Measurements from ENCODE around the gene TEDC1. TPM values are rescaled to one million over a fixed set of nuclear protein-coding genes. Genes with fewer than 3 reads are reported as not detected.
A peak's percentile ranks its signal among the peaks of the same experiment; 100 is the strongest.

TEDC1 gene
- polyA plus RNA-seq (ENCODE audit: insufficient read length): 5.1 TPM

- DNase-seq: peak; percentile 100
These were observed at the start of gene TEDC1 for GRCh38 chr14:105490572-105491365. Gene TEDC1 (plus strand): TSS chr14:105491246. CDS start chr14:105491376, 130 bp downstream.

GRCh38 chr14:105442125-105442524, 48.9 kb upstream of the TEDC1 start:
- DNase-seq: no peak

GRCh38 chr14:105442834-105443233, 48.2 kb upstream of the TEDC1 start:
- no peak for DNase-seq

- DNase-seq: no peak
These were observed 46.2 kb upstream of the TEDC1 start for GRCh38 chr14:105444859-105445258.

GRCh38 chr14:105445290-105445689, 45.8 kb upstream of the TEDC1 start:
- DNase-seq: no peak

- no peak for DNase-seq
These were observed 44.9 kb upstream of the TEDC1 start for GRCh38 chr14:105445901-105446845.

GRCh38 chr14:105446971-105447370, 44.1 kb upstream of the TEDC1 start:
- DNase-seq: no peak

- DNase-seq: no peak
These were observed 43.1 kb upstream of the TEDC1 start for GRCh38 chr14:105447651-105448640.

- peak; percentile 77 for DNase-seq
These were observed 42.3 kb upstream of the TEDC1 start for GRCh38 chr14:105448706-105449111.

GRCh38 chr14:105449276-105450122, 41.5 kb upstream of the TEDC1 start:
- DNase-seq: no peak

- no peak for DNase-seq
These were observed 40.9 kb upstream of the TEDC1 start for GRCh38 chr14:105450123-105450505.

- DNase-seq: no peak
These were observed 40.0 kb upstream of the TEDC1 start for GRCh38 chr14:105450864-105451720.

GRCh38 chr14:105452963-105453362, 38.1 kb upstream of the TEDC1 start:
- DNase-seq: no peak

- DNase-seq: no peak
These were observed 37.2 kb upstream of the TEDC1 start for GRCh38 chr14:105453847-105454246.

GRCh38 chr14:105455086-105455640, 35.9 kb upstream of the TEDC1 start:
- DNase-seq: no peak

- no peak for DNase-seq
These were observed 35.0 kb upstream of the TEDC1 start for GRCh38 chr14:105455766-105456660.

GRCh38 chr14:105456736-105457617, 34.1 kb upstream of the TEDC1 start:
- no peak for DNase-seq

GRCh38 chr14:105458010-105458409, 33.0 kb upstream of the TEDC1 start:
- no peak for DNase-seq

Measured in hindlimb muscle (tissue), 1 donor.